Left lung (tissue), 10 donors: ENCODE results near the gene FXR1. TPM values are rescaled to one million over a fixed set of nuclear protein-coding genes. Genes with fewer than 3 reads are reported as not detected.
A peak's percentile ranks its signal among the peaks of the same experiment; 100 is the strongest.
"Not testable (repeated sequence)": the region's sequence is repeated elsewhere in the genome, so short reads cannot be mapped to it uniquely, and the experiment has no call there.

Source experiments
- ATAC-seq: fragments of 200-7000 bp; cut with Tn5 transposase; one replicate; pipeline ENCODE4 v1.9.1; 2020; ENCODE audit warnings: moderate library complexity
- DNase-seq, 4 donors: peaks; one replicate each; pipeline ENCODE4 v3.0.0-alpha.2; 2013 to 2020
- H3K27ac ChIP-seq, 2 donors: fragments of 200-600 bp; sonication (generic) in 1 of 2; one replicate each; pipeline versions ENCODE4 v1.5.0 to v1.8.0; 2020 to 2021
- H3K27me3 ChIP-seq, 2 donors: fragments of 200-600 bp; sonication (generic) in 1 of 2; one replicate each; pipeline versions ENCODE4 v1.5.0 to v1.8.0; 2020 to 2021
- H3K36me3 ChIP-seq, 2 donors: fragments of 200-600 bp; sonication (generic) in 1 of 2; one replicate each; pipeline versions ENCODE4 v1.5.0 to v1.8.0; 2020 to 2021
- H3K4me1 ChIP-seq, 2 donors: fragments of 200-600 bp; one replicate each; pipeline ENCODE4 v1.8.0; 2021
- H3K4me3 ChIP-seq, 2 donors: fragments of 200-600 bp; sonication (generic) in 1 of 2; one replicate each; pipeline versions ENCODE4 v1.5.0 to v1.8.0; 2020 to 2021; ENCODE audit warnings: mild to moderate bottlenecking in 1 of 2
- H3K9me3 ChIP-seq, 2 donors: fragments of 200-600 bp; sonication (generic) in 1 of 2; one replicate each; pipeline versions ENCODE4 v1.5.0 to v1.8.0; 2020 to 2021
- CTCF ChIP-seq, 2 donors: fragments of 200-600 bp; sonication (generic) in 1 of 2; IDR thresholded peaks; one replicate each; pipeline versions ENCODE4 v1.5.0 to v1.8.0; 2021; ENCODE audit warnings: antibody characterized with exemption in 2 of 2
- intact Hi-C, 2 donors: fragments of 100-400 bp; cut with DNase I; formaldehyde crosslinking; loops; one replicate each; pipeline versions ENCODE4 v1.11.2 to v1.14.2; 2022
- polyA plus RNA-seq, 6 donors: library from polyadenylated mRNA; unstranded; fragments of 120-200 nt; gene quantifications; one replicate each; pipeline ENCODE4 v1.2.1, GENCODE V29; 2013; ENCODE audit not compliant: insufficient read length in 6 of 6
- total RNA-seq, 2 donors: library from RNA; stranded (reverse); fragmentation: NEBNext Ultra II Directional; extraction: Animal tissue kit (Norgen Biotek cat#: 25700); gene quantifications; one replicate each; pipeline ENCODE4 v1.2.1, GENCODE V29; 2021
- donor health status: DM: no; HTN: yes; CAD: no.
- donor health status: DM: no; HTN: no; CAD: no.

Gene FXR1
- total and polyA plus RNA-seq, 8 donors = 100 to 249 (median 206) TPM

- Histone ChIP-seq H3K27ac (no peak overlapping the region), H3K27me3 (no peaks in the 10 kb centered on the region), H3K36me3 (peaks cover 0 to 41% of the 10 kb centered on the region in 2 donors), H3K4me1 (peaks cover 0 to 2% of the 10 kb centered on the region in 2 donors), H3K9me3 (no peaks in the 10 kb centered on the region), H3K4me3 (no peak overlapping the region)
- DNase-seq (no peak), ATAC-seq (no peak)
- intact Hi-C loops = no loop called here
- no peak for TF ChIP-seq CTCF (IDR thresholded peaks at IDR 0.05)
Observed at GRCh38 chr3:180983136-180983535, 70.7 kb downstream of the FXR1 start.

- intact Hi-C loops, ATAC-seq, H3K9me3 ChIP-seq, DNase-seq, H3K4me3 ChIP-seq, H3K27ac ChIP-seq, H3K27me3 ChIP-seq: not testable (repeated sequence)
- H3K4me1 ChIP-seq = peaks cover 4 to 19% of the 10 kb centered on the region in 2 donors
- H3K36me3 ChIP-seq = peaks cover 0 to 24% of the 10 kb centered on the region in 2 donors
Observed at GRCh38 chr3:180986366-180986765, 73.9 kb downstream of the FXR1 start.

GRCh38 chr3:180987344-180987743, 74.9 kb downstream of the FXR1 start:
- ATAC-seq (no peak), DNase-seq (no peak)
- H3K27me3 ChIP-seq = no peaks in the 10 kb centered on the region
- TF ChIP-seq CTCF (IDR thresholded peaks at IDR 0.05) = no peak
- H3K4me3 ChIP-seq = no peak overlapping the region
- no peaks in the 10 kb centered on the region for H3K9me3 ChIP-seq
- intact Hi-C loops = no loop called here
- H3K27ac ChIP-seq = no peak overlapping the region
- H3K36me3 ChIP-seq = peaks cover 0 to 24% of the 10 kb centered on the region in 2 donors
- peaks cover 4 to 19% of the 10 kb centered on the region in 2 donors for H3K4me1 ChIP-seq

GRCh38 chr3:180989291-180990163, 77.1 kb downstream of the FXR1 start, which contains the start of gene DNAJC19:
TSS of gene DNAJC19 (minus strand) at chr3:180989736. CDS start at chr3:180989602, 134 bp downstream.
- no peak for TF ChIP-seq CTCF (IDR thresholded peaks at IDR 0.05)
- H3K4me1 ChIP-seq = peaks cover 4 to 19% of the 10 kb centered on the region in 2 donors
- peak; percentile 90 to 96 (median 94) for DNase-seq
- peaks cover 0 to 17% of the 10 kb centered on the region in 2 donors for H3K36me3 ChIP-seq
- H3K9me3 ChIP-seq = no peaks in the 10 kb centered on the region
- H3K27ac ChIP-seq = peak within 1 kb of the TSS; percentile 85 to 87
- H3K4me3 ChIP-seq = peak within 1 kb of the TSS; percentile 83 to 91
- no peaks in the 10 kb centered on the region for H3K27me3 ChIP-seq
- ATAC-seq = peak; percentile 98
- intact Hi-C loops = no loop called here

GRCh38 chr3:180990505-180990904, 78.0 kb downstream of the FXR1 start:
- H3K9me3 ChIP-seq = no peaks in the 10 kb centered on the region
- peaks cover 4 to 19% of the 10 kb centered on the region in 2 donors for H3K4me1 ChIP-seq
- peak overlapping the region in 1 of 2 donors; percentile 87 for H3K27ac ChIP-seq
- intact Hi-C loops = no loop called here
- H3K27me3 ChIP-seq = no peaks in the 10 kb centered on the region
- DNase-seq (no peak), ATAC-seq (no peak)
- peak overlapping the region in 1 of 2 donors; percentile 83 for H3K4me3 ChIP-seq
- TF ChIP-seq CTCF (IDR thresholded peaks at IDR 0.05) = no peak
- H3K36me3 ChIP-seq = peaks cover 0 to 11% of the 10 kb centered on the region in 2 donors
